IMR-90 (cell line): ENCODE measurements around the gene TES.

Experiments
- CEBPB ChIP-seq: IDR thresholded peaks from 2 replicates; pipeline ENCODE4 v1.6.1; 2012; ENCODE audit warnings: low read depth, low read length, improper control_type of control experiment
- CTCF ChIP-seq: conservative IDR thresholded peaks from 2 replicates; pipeline ENCODE4 v1.5.1; 2012; ENCODE audit warnings: mild to moderate bottlenecking, low read depth, low read length, improper control_type of control experiment
- ELK1 ChIP-seq: fragments of 150-350 bp; IDR thresholded peaks from 2 replicates; pipeline ENCODE4 v1.6.1; 2016; ENCODE audit warnings: low read depth, mild to moderate bottlenecking, low read length, moderate library complexity, borderline replicate concordance
- FOS ChIP-seq: fragments of 150-350 bp; IDR thresholded peaks from 2 replicates; pipeline ENCODE4 v1.6.1; 2016; ENCODE audit warnings: low read depth, low read length
- MAFK ChIP-seq: IDR thresholded peaks from 2 replicates; pipeline ENCODE4 v1.6.1; 2012; ENCODE audit warnings: low read depth, low read length, improper control_type of control experiment
- MAZ ChIP-seq: IDR thresholded peaks from 2 replicates; pipeline ENCODE4 v1.6.1; 2012; ENCODE audit warnings: low read depth, mild to moderate bottlenecking, low read length, improper control_type of control experiment, moderate library complexity, borderline replicate concordance
- MXI1 ChIP-seq: IDR thresholded peaks from 2 replicates; pipeline ENCODE4 v1.6.1; 2012; ENCODE audit warnings: low read depth, mild to moderate bottlenecking, low read length, moderate library complexity, borderline replicate concordance
- POLR2A ChIP-seq: IDR thresholded peaks from 2 replicates; pipeline ENCODE4 v1.6.1; 2012; ENCODE audit warnings: mild to moderate bottlenecking, low read depth, low read length
- RAD21 ChIP-seq: IDR thresholded peaks from 2 replicates; pipeline ENCODE4 v1.6.1; 2012; ENCODE audit warnings: low read length, improper control_type of control experiment
- RCOR1 ChIP-seq: IDR thresholded peaks from 2 replicates; pipeline ENCODE4 v1.6.1; 2012; ENCODE audit warnings: mild to moderate bottlenecking, low read length, improper control_type of control experiment; ENCODE audit not compliant: insufficient replicate concordance
- RFX5 ChIP-seq: IDR thresholded peaks from 2 replicates; pipeline ENCODE4 v1.8.0; 2012; ENCODE audit warnings: low read depth, mild to moderate bottlenecking, low read length, moderate library complexity
- SMC3 ChIP-seq: fragments of 150-350 bp; IDR thresholded peaks from 2 replicates; pipeline ENCODE4 v1.6.1; 2016; ENCODE audit warnings: low read depth, mild to moderate bottlenecking, antibody characterized with exemption, low read length, moderate library complexity
- USF2 ChIP-seq: fragments of 150-350 bp; IDR thresholded peaks from 2 replicates; pipeline ENCODE4 v1.6.1; 2017; ENCODE audit warnings: mild to moderate bottlenecking, antibody characterized with exemption, low read length, low read depth

- no peak for TF ChIP-seq CTCF
- no peak for TF ChIP-seq USF2
- TF ChIP-seq POLR2A: no peak
- no peak for TF ChIP-seq MAFK
- no peak for TF ChIP-seq MAZ
- TF ChIP-seq CEBPB: no peak
- no peak for TF ChIP-seq MXI1
- no peak for TF ChIP-seq RAD21
- TF ChIP-seq RCOR1: no peak
- TF ChIP-seq ELK1: no peak
- TF ChIP-seq SMC3: no peak
- no peak for TF ChIP-seq RFX5
- no peak for TF ChIP-seq FOS
These were observed 96.9 kb downstream of the TES start for GRCh38 chr7:116307253-116307652.
